GM12891 (cell line): Measurements from ENCODE around the gene MEP1A.

ENCODE experiments used
- PAX5 ChIP-seq: IDR thresholded peaks from 2 replicates; pipeline ENCODE4 v1.6.1; 2011; ENCODE audit warnings: low read length, moderate library complexity, mild to moderate bottlenecking; ENCODE audit not compliant: insufficient read depth, severe bottlenecking
- POLR2A ChIP-seq: IDR thresholded peaks from 2 replicates; pipeline ENCODE4 v1.6.1; 2011; ENCODE audit warnings: low read depth, low read length, control low read depth
- POLR2AphosphoS5 ChIP-seq: IDR thresholded peaks from 2 replicates; pipeline ENCODE4 v1.6.1; 2011; ENCODE audit warnings: low read depth, low read length, control low read depth
- SPI1 ChIP-seq: IDR thresholded peaks from 2 replicates; pipeline ENCODE4 v1.6.1; 2011; ENCODE audit warnings: low read depth, low read length, control low read depth
- TAF1 ChIP-seq: IDR thresholded peaks from 2 replicates; pipeline ENCODE4 v1.6.1; 2011; ENCODE audit warnings: low read depth, low read length, control low read depth

GRCh38 chr6:46764961-46765360 lies 28.2 kb upstream of the MEP1A start:
- no peak for TF ChIP-seq POLR2AphosphoS5
- TF ChIP-seq POLR2A = no peak
- no peak for TF ChIP-seq TAF1
- no peak for TF ChIP-seq PAX5
- TF ChIP-seq SPI1 = no peak
